ENCODE results near the gene SLC16A9. TPM values are rescaled to one million over a fixed set of nuclear protein-coding genes. Genes with fewer than 3 reads are reported as not detected.

The SLC16A9 gene
- total RNA-seq, 1 experiment from 2014 or later: 4.1 TPM

GRCh38 chr10:59680199-59680598 lies 29.5 kb downstream of the SLC16A9 start:
- Histone ChIP-seq H3K23me2 (ENCODE audit: insufficient read length, low read depth, low read length, poor library complexity, severe bottlenecking) (no peaks in the 10 kb centered on the region), H3K27me3 (ENCODE audit: insufficient read depth, low read length) (no peaks in the 10 kb centered on the region), H4K20me1 (ENCODE audit: control insufficient read depth, insufficient read depth, insufficient read length) (no peaks in the 10 kb centered on the region), H3K27ac (ENCODE audit: insufficient read length, low read depth, low read length) (no peak overlapping the region), H3K23ac (ENCODE audit: insufficient read length, low read depth, low read length) (no peak overlapping the region), H3K9ac (ENCODE audit: extremely low read depth, insufficient read length, low read length) (no peak overlapping the region), H4K91ac (ENCODE audit: insufficient read length, low read depth, low read length) (no peak overlapping the region), H3K79me1 (ENCODE audit: insufficient read depth, low read depth, low read length, poor library complexity, severe bottlenecking) (no peaks in the 10 kb centered on the region), H3K4me1 (ENCODE audit: insufficient read depth, low read length) (0 out of 2 replicates have a peak, but pooled peaks cover 5% of the 10 kb centered on the region), H2BK120ac (ENCODE audit: low read depth, low read length, poor library complexity, severe bottlenecking) (no peak overlapping the region), H3K18ac (ENCODE audit: insufficient read length, low read depth, low read length) (no peak overlapping the region), H2BK20ac (ENCODE audit: low read depth, low read length, poor library complexity, severe bottlenecking) (no peak overlapping the region), H3K4ac (ENCODE audit: low read depth, low read length) (no peak overlapping the region), H4K8ac (replicated peaks; ENCODE audit: insufficient read length, low read depth, low read length) (no peak overlapping the region), H3K14ac (ENCODE audit: insufficient read depth, low read length) (no peak overlapping the region), H3T11ph (ENCODE audit: low read length) (no peak overlapping the region), H3K56ac (ENCODE audit: insufficient read length, low read depth, low read length) (no peak overlapping the region), H2AK5ac (ENCODE audit: insufficient read length, low read length) (no peak overlapping the region), H3K79me2 (ENCODE audit: insufficient read depth, low read length) (no peaks in the 10 kb centered on the region), H3K9me3 (ENCODE audit: control insufficient read depth, low read depth, low read length) (no peaks in the 10 kb centered on the region), H2AFZ (ENCODE audit: low read length) (no peak overlapping the region), H2BK15ac (ENCODE audit: low read depth, low read length) (no peak overlapping the region), H3K4me2 (ENCODE audit: insufficient read depth, insufficient read length, low read length) (no peak overlapping the region), H2BK5ac (ENCODE audit: insufficient read length, low read length) (no peak overlapping the region), H2BK12ac (ENCODE audit: insufficient read length, low read depth, low read length) (no peak overlapping the region), H4K5ac (ENCODE audit: insufficient read length, low read depth, low read length) (no peak overlapping the region)
- H3K4me3 Mint-ChIP-seq: no peak overlapping the region
- no peak for DNase-seq
- no CpG with 5 or more reads among the region's 1 CpG for WGBS (ENCODE audit: extremely low coverage, insufficient read length, low lambda C conversion rate)
- no peak overlapping the region for H3K27ac Mint-ChIP-seq
- H3K9me3 Mint-ChIP-seq: no peaks in the 10 kb centered on the region
- H3K36me3 Mint-ChIP-seq (ENCODE audit: insufficient read depth in 1 of 3, low read depth in 3 of 3): peaks cover 0 to 35% (median 3%) of the 10 kb centered on the region in 3 experiments; a peak in 4 of 7 replicates
- H3K4me1 Mint-ChIP-seq: peaks cover 10% of the 10 kb centered on the region in 2 experiments
- TF ChIP-seq CTCF (conservative IDR thresholded peaks at IDR 0.05): no peak
- H3K27me3 Mint-ChIP-seq (ENCODE audit: low read depth): no peaks in the 10 kb centered on the region

All from H9 (cell line).